ENCODE data around the gene RBMS3. TPM values are rescaled to one million over a fixed set of nuclear protein-coding genes. Genes with fewer than 3 reads are reported as not detected.

RBMS3 gene
- total and polyA plus RNA-seq, 2 of the 8 experiments (the other 6 are each of a cell fraction or from before 2014, with no cell fraction given) = 3.7 to 6.9 TPM

DNA sequence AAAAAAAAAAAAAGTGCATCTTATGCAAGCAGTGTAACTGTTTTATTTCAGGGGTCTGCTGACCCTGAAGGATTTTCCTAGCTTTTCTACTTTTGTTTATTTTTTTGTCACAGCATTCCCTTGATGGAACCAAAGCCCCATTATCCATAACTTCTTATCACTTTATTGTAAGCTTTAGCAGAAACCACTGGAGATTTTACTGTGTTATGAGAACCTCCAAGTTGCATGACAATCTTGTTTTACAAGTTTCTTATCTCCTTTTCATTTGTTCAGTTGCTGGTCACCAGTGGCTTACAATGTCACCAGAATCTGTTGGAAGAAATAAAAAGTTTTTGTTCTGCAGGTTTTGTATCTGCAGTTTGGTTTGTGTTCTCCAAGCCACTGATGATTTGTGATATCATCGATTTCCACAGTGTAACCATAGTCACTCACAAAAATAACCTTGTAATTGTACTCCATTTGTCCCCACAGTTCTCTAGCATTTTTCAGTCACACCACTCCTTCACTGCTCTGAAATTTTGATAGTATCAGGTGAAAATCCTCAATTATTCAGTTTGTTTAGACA is 660.0 kb downstream of the RBMS3 start:
- Histone ChIP-seq H3K23me2 (ENCODE audit: low read depth, low read length) (no peaks in the 10 kb centered on the region), H4K8ac (ENCODE audit: extremely low read depth, insufficient read depth, low read length) (no peak overlapping the region), H3K4me1 (replicated peaks in 1 of 4; ENCODE audit: control insufficient read depth in 3 of 4, insufficient read depth in 4 of 4, low read length in 3 of 4) (no peaks in the 10 kb centered on the region), H2AFZ (ENCODE audit: low read length) (no peak overlapping the region), H2BK15ac (ENCODE audit: low read length) (no peak overlapping the region), H3K18ac (ENCODE audit: extremely low read depth, low read length) (no peak overlapping the region), H3K4me3 (ENCODE audit: extremely low read depth in 1 of 4, insufficient read depth in 2 of 4, low read depth in 3 of 4, low read length in 4 of 4) (no peak overlapping the region), H3K9ac (replicated peaks in 1 of 4; ENCODE audit: extremely low read depth in 1 of 4, low read depth in 3 of 4, low read length in 3 of 4) (no peak overlapping the region), H2AK5ac (ENCODE audit: low read depth, low read length) (no peak overlapping the region), H3K36me3 (ENCODE audit: control insufficient read depth in 2 of 4, insufficient read depth in 4 of 4, low read length in 3 of 4) (no peaks in the 10 kb centered on the region), H3K14ac (ENCODE audit: insufficient read length) (no peak overlapping the region), H2BK5ac (ENCODE audit: low read depth, low read length) (no peak overlapping the region), H4K20me1 (replicated peaks in 1 of 2; ENCODE audit: control insufficient read depth in 1 of 2, insufficient read depth in 2 of 2, low read length in 2 of 2) (no peaks in the 10 kb centered on the region), H3K56ac (replicated peaks; ENCODE audit: insufficient read length, low read depth, low read length) (no peak overlapping the region), H3K9me3 (ENCODE audit: insufficient read depth in 2 of 2, low read depth in 1 of 2, low read length in 1 of 2) (no peaks in the 10 kb centered on the region), H2BK20ac (ENCODE audit: low read length) (no peak overlapping the region), H2BK120ac (replicated peaks; ENCODE audit: low read depth, low read length) (no peak overlapping the region), H4K91ac (replicated peaks; ENCODE audit: insufficient read length, low read length) (no peak overlapping the region), H3K79me2 (ENCODE audit: control insufficient read depth in 1 of 2, insufficient read depth in 2 of 2, low read length in 2 of 2) (no peaks in the 10 kb centered on the region), H3K23ac (ENCODE audit: insufficient read length) (no peak overlapping the region), H3K79me1 (ENCODE audit: low read depth, low read length) (no peaks in the 10 kb centered on the region), H4K5ac (ENCODE audit: insufficient read length, low read depth, low read length) (no peak overlapping the region), H3K27ac (ENCODE audit: low read depth, low read length) (no peak overlapping the region), H2BK12ac (ENCODE audit: low read depth, low read length) (no peak overlapping the region), H3K27me3 (replicated peaks in 1 of 4; ENCODE audit: control insufficient read depth in 3 of 4, extremely low read depth in 1 of 4, insufficient read depth in 3 of 4, low read length in 3 of 4) (no peaks in the 10 kb centered on the region), H3K4ac (replicated peaks; ENCODE audit: insufficient read length, low read depth, low read length) (no peak overlapping the region), H3K4me2 (ENCODE audit: insufficient read depth in 1 of 2, low read depth in 2 of 2, low read length in 2 of 2) (no peak overlapping the region)
- 75% methylated on average over 1 of the region's 1 CpG; no CpG with 5 or more reads in 1 of the 2 experiments for WGBS, 2 experiments (ENCODE audit: extremely low coverage in 1 of 2, insufficient coverage in 1 of 2, insufficient read length in 1 of 2, insufficient replicate concordance in 2 of 2, low coverage in 1 of 2, low lambda C conversion rate in 2 of 2, missing lambda C conversion rate in 1 of 2)
- FAIRE-seq (no peak), DNase-seq (ENCODE audit: low read depth in 1 of 2, low spot score in 2 of 2) (no peak)
- CTCF ChIA-PET (ENCODE audit: partially characterized antibody) = interaction anchor here (0.7 kb wide), 1 partner anchor 10 kb away, joined by 4 read pairs; no protein-coding TSS in a partner anchor
- TF ChIP-seq POLR2A (IDR thresholded peaks at IDR 0.05; ENCODE audit: control extremely low read depth in 1 of 2, low read depth in 2 of 2, low read length in 2 of 2) (no peak), TBP (IDR thresholded peaks at IDR 0.05; ENCODE audit: low read depth, low read length) (no peak), SRF (IDR thresholded peaks at IDR 0.05; ENCODE audit: low read depth, low read length) (no peak), SP4 (IDR thresholded peaks at IDR 0.05; ENCODE audit: low read length) (no peak), KDM4A (IDR thresholded peaks at IDR 0.05; ENCODE audit: low read depth, low read length, severe bottlenecking) (no peak), BRCA1 (IDR thresholded peaks at IDR 0.05; ENCODE audit: low read depth, low read length) (no peak), ZNF274 (IDR thresholded peaks at IDR 0.05; ENCODE audit: borderline replicate concordance, extremely low read depth, low read length) (no peak), RNF2 (IDR thresholded peaks at IDR 0.05; ENCODE audit: borderline replicate concordance, low read depth, low read length, missing control alignments, poor library complexity, severe bottlenecking) (no peak), CEBPB (IDR thresholded peaks at IDR 0.05; ENCODE audit: low read depth, low read length) (no peak), POLR2AphosphoS5 (IDR thresholded peaks at IDR 0.05; ENCODE audit: low read depth, low read length) (no peak)
- TF ChIP-seq, protein P1, sequence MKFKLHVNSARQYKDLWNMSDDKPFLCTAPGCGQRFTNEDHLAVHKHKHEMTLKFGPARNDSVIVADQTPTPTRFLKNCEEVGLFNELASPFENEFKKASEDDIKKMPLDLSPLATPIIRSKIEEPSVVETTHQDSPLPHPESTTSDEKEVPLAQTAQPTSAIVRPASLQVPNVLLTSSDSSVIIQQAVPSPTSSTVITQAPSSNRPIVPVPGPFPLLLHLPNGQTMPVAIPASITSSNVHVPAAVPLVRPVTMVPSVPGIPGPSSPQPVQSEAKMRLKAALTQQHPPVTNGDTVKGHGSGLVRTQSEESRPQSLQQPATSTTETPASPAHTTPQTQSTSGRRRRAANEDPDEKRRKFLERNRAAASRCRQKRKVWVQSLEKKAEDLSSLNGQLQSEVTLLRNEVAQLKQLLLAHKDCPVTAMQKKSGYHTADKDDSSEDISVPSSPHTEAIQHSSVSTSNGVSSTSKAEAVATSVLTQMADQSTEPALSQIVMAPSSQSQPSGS (IDR thresholded peaks at IDR 0.05; ENCODE audit: low read length) = no peak
- POLR2A ChIA-PET (ENCODE audit: partially characterized antibody) = no interaction called here
